AG09319 (cell line): ENCODE measurements around the gene TRIM58.

Experiments
- DNase-seq: peaks from one replicate; pipeline ENCODE4 v3.0.0-alpha.2; 2010; ENCODE audit warnings: low read depth; ENCODE audit errors: extremely low read depth
- TF ChIP-seq, protein P1 (sequence below): IDR thresholded peaks from 2 replicates; pipeline ENCODE4 v1.5.1; 2011; ENCODE audit warnings: low read depth, mild to moderate bottlenecking, inconsistent platforms, low read length, moderate library complexity

Gene TRIM58, protein sequence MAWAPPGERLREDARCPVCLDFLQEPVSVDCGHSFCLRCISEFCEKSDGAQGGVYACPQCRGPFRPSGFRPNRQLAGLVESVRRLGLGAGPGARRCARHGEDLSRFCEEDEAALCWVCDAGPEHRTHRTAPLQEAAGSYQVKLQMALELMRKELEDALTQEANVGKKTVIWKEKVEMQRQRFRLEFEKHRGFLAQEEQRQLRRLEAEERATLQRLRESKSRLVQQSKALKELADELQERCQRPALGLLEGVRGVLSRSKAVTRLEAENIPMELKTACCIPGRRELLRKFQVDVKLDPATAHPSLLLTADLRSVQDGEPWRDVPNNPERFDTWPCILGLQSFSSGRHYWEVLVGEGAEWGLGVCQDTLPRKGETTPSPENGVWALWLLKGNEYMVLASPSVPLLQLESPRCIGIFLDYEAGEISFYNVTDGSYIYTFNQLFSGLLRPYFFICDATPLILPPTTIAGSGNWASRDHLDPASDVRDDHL

DNA sequence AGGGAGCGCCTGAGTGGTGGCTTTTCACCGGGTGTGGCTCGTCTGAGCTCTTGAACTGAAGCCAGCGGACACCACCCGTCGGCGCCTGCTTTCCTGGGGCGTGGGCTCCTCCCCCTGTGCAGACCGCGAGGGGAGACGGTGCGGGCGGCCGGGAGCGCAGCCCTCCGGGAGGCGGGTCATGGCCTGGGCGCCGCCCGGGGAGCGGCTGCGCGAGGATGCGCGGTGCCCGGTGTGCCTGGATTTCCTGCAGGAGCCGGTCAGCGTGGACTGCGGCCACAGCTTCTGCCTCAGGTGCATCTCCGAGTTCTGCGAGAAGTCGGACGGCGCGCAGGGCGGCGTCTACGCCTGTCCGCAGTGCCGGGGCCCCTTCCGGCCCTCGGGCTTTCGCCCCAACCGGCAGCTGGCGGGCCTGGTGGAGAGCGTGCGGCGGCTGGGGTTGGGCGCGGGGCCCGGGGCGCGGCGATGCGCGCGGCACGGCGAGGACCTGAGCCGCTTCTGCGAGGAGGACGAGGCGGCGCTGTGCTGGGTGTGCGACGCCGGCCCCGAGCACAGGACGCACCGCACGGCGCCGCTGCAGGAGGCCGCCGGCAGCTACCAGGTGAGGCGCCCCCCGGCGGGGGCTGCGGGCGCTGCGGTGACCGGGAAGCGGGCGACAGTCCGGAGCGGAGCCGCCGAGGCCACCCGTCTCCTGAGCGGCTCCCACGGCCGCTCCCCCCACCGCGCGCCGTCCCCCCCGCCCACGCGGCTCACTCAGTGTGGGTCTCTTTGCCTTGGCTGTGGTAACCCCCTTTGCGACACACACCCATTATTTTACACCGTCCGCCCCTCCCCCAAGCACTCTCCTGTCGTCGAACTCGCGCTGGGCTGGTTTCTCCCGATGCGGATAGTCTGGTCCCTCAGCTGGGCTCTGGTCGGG is at the start of gene TRIM58:
TSS of gene TRIM58 (plus strand) at position 119 of the 916 bp plus-strand sequence. CDS start at position 179, 60 bp downstream.
- TF ChIP-seq, protein P1, sequence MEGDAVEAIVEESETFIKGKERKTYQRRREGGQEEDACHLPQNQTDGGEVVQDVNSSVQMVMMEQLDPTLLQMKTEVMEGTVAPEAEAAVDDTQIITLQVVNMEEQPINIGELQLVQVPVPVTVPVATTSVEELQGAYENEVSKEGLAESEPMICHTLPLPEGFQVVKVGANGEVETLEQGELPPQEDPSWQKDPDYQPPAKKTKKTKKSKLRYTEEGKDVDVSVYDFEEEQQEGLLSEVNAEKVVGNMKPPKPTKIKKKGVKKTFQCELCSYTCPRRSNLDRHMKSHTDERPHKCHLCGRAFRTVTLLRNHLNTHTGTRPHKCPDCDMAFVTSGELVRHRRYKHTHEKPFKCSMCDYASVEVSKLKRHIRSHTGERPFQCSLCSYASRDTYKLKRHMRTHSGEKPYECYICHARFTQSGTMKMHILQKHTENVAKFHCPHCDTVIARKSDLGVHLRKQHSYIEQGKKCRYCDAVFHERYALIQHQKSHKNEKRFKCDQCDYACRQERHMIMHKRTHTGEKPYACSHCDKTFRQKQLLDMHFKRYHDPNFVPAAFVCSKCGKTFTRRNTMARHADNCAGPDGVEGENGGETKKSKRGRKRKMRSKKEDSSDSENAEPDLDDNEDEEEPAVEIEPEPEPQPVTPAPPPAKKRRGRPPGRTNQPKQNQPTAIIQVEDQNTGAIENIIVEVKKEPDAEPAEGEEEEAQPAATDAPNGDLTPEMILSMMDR = no peak
- DNase-seq = no peak

DNA sequence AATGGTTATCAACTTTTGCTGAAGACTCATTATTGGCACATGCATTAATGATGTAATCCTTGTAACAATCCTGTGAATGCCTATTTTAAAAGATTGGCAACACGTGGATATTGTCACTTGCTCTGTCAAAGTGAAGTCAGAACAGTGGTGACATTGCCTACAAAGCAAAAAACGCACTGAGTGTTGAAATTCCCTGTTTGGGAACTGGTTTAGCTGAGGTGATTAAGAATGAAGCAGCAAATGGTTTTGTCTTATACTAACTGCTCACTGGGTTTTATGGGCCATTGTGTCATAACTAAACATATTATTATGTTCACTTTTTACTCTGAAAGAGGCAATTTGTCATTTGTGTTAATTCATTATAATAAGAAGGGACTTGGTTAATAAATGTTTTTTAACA is 44.4 kb upstream of the TRIM58 start:
- no peak for DNase-seq
- TF ChIP-seq, protein P1 = no peak

DNA sequence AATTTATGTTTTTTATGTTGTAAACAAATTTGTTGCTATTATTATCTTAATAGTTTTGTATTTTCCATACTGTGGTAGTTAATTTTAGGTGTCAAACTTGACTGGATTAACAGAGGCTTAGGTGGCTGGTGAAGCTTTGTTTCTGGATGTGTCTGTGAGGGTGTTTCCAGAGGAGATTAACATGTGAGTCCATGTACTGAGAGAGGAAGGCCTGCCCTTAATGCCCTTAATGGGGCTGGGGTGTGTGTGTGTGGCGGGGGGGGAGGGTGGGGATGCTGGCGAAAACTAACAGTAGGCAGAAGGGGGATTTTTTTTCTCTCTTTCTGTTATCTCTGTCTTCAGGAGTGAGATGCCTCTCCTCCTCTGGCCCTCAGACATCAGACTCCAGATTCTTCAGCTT is 34.9 kb upstream of the TRIM58 start:
- DNase-seq = no peak
- TF ChIP-seq, protein P1 = no peak

DNA sequence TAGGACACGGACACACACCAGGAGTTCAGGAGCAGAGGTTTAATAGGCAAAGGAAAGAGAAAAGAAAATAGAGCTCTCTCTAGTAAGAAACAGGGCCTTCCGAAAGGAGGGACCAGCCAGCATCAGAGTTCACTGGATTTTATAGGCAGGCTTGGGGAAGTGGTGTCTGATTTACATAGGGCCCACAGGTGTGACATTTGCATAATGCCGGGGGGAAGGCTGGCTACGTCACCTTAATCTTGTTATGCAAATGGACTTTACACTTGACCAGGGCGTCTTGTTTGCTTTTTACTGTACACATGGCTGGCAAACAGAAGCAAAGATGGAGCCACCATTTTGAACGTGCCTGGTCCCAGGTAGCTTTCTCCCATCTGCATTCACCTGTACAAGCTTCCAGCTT is 33.0 kb upstream of the TRIM58 start, which contains the start of gene OR14A16:
TSS of gene OR14A16 (minus strand) at position 97 of the 400 bp plus-strand sequence. CDS start 8,390 bp downstream, outside the sequence.
- no peak for DNase-seq

DNA sequence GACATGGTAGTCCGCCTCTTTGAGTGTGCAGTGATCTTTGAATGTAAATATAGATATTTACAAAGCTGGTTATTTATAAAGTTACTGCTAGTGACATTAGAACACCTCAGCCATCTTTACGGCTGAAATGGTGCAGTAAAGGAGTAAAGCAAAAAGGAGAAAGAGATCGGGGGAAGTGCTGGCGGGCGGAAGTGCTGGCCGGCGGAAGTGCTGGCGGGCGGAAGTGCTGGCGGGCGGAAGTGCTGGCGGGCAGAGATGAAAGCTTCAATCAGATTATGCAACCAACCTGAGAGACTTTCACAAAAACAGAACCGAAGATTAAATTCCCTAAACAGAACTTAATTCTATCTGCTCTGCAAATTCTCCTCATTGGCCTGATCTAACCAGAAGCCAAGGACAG is 31.6 kb upstream of the TRIM58 start:
- TF ChIP-seq, protein P1 = no peak
- no peak for DNase-seq

More for the DNA sequence above, 33.0 kb upstream of the TRIM58 start, which contains the start of gene OR14A16:
- TF ChIP-seq, protein P1 = no peak

DNA sequence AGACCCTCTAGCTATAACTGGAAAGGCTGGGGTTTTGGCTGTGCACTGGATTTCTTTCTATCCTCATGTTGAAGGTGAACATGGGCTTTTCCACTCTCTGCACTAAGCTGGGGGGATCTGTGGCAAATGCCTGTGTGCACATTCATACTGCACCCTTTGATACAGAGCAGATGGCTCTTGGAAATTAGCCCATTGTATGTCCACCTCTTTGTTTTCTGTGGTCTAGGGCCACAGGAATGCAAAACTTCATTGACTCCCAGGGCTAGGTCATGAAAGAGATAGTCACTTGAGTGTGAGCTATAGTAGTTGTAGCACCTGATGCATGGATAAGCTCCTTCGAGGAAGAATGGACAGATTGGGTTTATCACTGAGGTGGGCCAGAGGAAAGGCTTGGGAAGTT is 27.3 kb upstream of the TRIM58 start:
- no peak for DNase-seq

More for the DNA sequence above, 27.3 kb upstream of the TRIM58 start:
- TF ChIP-seq, protein P1 = no peak
